Colon (tissue), 2 donors: ENCODE data around the gene CAMK1D.
"Not testable (repeated sequence)": the region's sequence is repeated elsewhere in the genome, so short reads cannot be mapped to it uniquely, and the experiment has no call there.

Experiments used
- FAIRE-seq: peaks from 2 replicates; lab custom pipeline; 2012; peaks lifted over from hg19 to GRCh38; lab: Jason Lieb, UNC
- donor health status: control.
- donor health status: control.

CAMK1D gene

GRCh38 chr10:12852687-12853086 is 503.3 kb downstream of the CAMK1D start:
- no peak for FAIRE-seq

- no peak for FAIRE-seq
Measured at GRCh38 chr10:12854988-12855387, 505.6 kb downstream of the CAMK1D start.

- FAIRE-seq: no peak
Measured at GRCh38 chr10:12862459-12862858, 513.1 kb downstream of the CAMK1D start.

GRCh38 chr10:12865515-12865914 is 516.2 kb downstream of the CAMK1D start:
- FAIRE-seq: not testable (repeated sequence)

GRCh38 chr10:12868229-12868628 is 518.9 kb downstream of the CAMK1D start:
- no peak for FAIRE-seq

- no peak for FAIRE-seq
Measured at GRCh38 chr10:12869427-12869826, 520.1 kb downstream of the CAMK1D start.

- no peak for FAIRE-seq
Measured at GRCh38 chr10:12872577-12872976, 523.2 kb downstream of the CAMK1D start.

- FAIRE-seq: no peak
Measured at GRCh38 chr10:12873172-12873571, 523.8 kb downstream of the CAMK1D start.

GRCh38 chr10:12874501-12874900 is 525.2 kb downstream of the CAMK1D start:
- no peak for FAIRE-seq

GRCh38 chr10:12875100-12875499 is 525.8 kb downstream of the CAMK1D start:
- no peak for FAIRE-seq

GRCh38 chr10:12876266-12876665 is 526.9 kb downstream of the CAMK1D start:
- no peak for FAIRE-seq

- no peak for FAIRE-seq
Measured at GRCh38 chr10:12877150-12877549, 527.8 kb downstream of the CAMK1D start.

GRCh38 chr10:12880423-12880822 is 531.1 kb downstream of the CAMK1D start:
- FAIRE-seq: no peak

GRCh38 chr10:12884851-12885250 is 535.5 kb downstream of the CAMK1D start:
- FAIRE-seq: no peak
